SK-N-SH (cell line): Measurements from ENCODE around the gene DHODH.

Source experiments
- CHD2 ChIP-seq: fragments of 150-350 bp; IDR thresholded peaks from 2 replicates; pipeline ENCODE4 v1.6.1; 2018; ENCODE audit warnings: low read length; ENCODE audit not compliant: partially characterized antibody
- CTCF ChIP-seq: fragments of 200-600 bp; sonication (generic); IDR thresholded peaks from 2 replicates; pipeline ENCODE4 v1.6.1; 2017; ENCODE audit warnings: antibody characterized with exemption, mild to moderate bottlenecking, moderate library complexity
- GABPA ChIP-seq: IDR thresholded peaks from 2 replicates; pipeline ENCODE4 v1.4.0; 2012; ENCODE audit warnings: low read depth, mild to moderate bottlenecking
- IRF3 ChIP-seq: fragments of 150-350 bp; IDR thresholded peaks from 2 replicates; pipeline ENCODE4 v1.6.1; 2016; ENCODE audit warnings: mild to moderate bottlenecking, low read depth, low read length
- RAD21 ChIP-seq: IDR thresholded peaks from 2 replicates; pipeline ENCODE4 v1.6.1; 2012; ENCODE audit warnings: mild to moderate bottlenecking, low read length
- RFX5 ChIP-seq: IDR thresholded peaks from 2 replicates; pipeline ENCODE4 v1.6.1; 2012; ENCODE audit warnings: mild to moderate bottlenecking, improper control_type of control experiment, low read length
- SIN3A ChIP-seq: IDR thresholded peaks from 2 replicates; pipeline ENCODE4 v1.6.1; 2012; ENCODE audit warnings: low read depth, mild to moderate bottlenecking, low read length, moderate library complexity, borderline replicate concordance

GRCh38 chr16:71961066-71962039 lies 47.2 kb upstream of the DHODH start:
- TF ChIP-seq CTCF (peak; percentile 92), RFX5 (no peak), RAD21 (peak; percentile 87), SIN3A (no peak), IRF3 (no peak), CHD2 (no peak), GABPA (no peak)
